Naive thymus-derived CD4-positive, alpha-beta T cell (primary cell): ENCODE results near the gene ZNF556. TPM values are rescaled to one million over a fixed set of nuclear protein-coding genes. Genes with fewer than 3 reads are reported as not detected.

Source experiments
- ATAC-seq: fragments of 150-1000 bp; cut with Tn5 transposase; 2 replicates; pipeline ENCODE4 v1.10.0; 2021; ENCODE audit warnings: mild to moderate bottlenecking, moderate library complexity
- CTCF ChIA-PET: fragments of 350-600 bp; sonication (Branson Sonifier 250); formaldehyde crosslinking; loops from one replicate; lab custom pipeline; 2021; ENCODE audit warnings: antibody characterized with exemption; lab: Charles Lee
- POLR2A ChIA-PET: fragments of 350-600 bp; sonication (Branson Sonifier 250); formaldehyde crosslinking; loops from one replicate; lab custom pipeline; 2021; ENCODE audit warnings: antibody characterized with exemption, inconsistent platforms; lab: Charles Lee
- DNase-seq, 9 donors: peaks; one replicate each; pipeline versions ENCODE4 v3.0.0 to v3.0.0-alpha.2; 2020 to 2022; ENCODE audit warnings: mixed read lengths in 1 of 9
- H3K27ac ChIP-seq: one replicate; pipeline ENCODE4 v1.7.0; 2013; ENCODE audit warnings: mild to moderate bottlenecking, low read depth, low read length, moderate library complexity
- H3K27me3 ChIP-seq, 2 donors: one replicate each; pipeline ENCODE4 v1.7.0; 2013; ENCODE audit warnings: low read length in 2 of 2, mild to moderate bottlenecking in 2 of 2, moderate library complexity in 2 of 2; ENCODE audit not compliant: control insufficient read depth in 2 of 2, insufficient read depth in 2 of 2
- H3K36me3 ChIP-seq, 3 experiments: 1 replicate in 2 of 3; 2 replicates in 1 of 3; pipeline ENCODE4 v1.7.0; 2013; ENCODE audit warnings: low read length in 3 of 3, mild to moderate bottlenecking in 3 of 3, moderate library complexity in 1 of 3; ENCODE audit not compliant: insufficient read depth in 3 of 3, control insufficient read depth in 2 of 3
- H3K4me1 ChIP-seq, 2 donors: one replicate each; pipeline ENCODE4 v1.7.0; 2013; ENCODE audit warnings: low read length in 2 of 2, mild to moderate bottlenecking in 2 of 2, moderate library complexity in 1 of 2; ENCODE audit not compliant: control insufficient read depth in 2 of 2, insufficient read depth in 2 of 2
- H3K4me3 ChIP-seq: 2 replicates; pipeline ENCODE4 v1.7.0; 2013; ENCODE audit warnings: mild to moderate bottlenecking, low read length
- H3K9me3 ChIP-seq, 3 experiments: 1 replicate in 2 of 3; 2 replicates in 1 of 3; pipeline ENCODE4 v1.7.0; 2013; ENCODE audit warnings: low read length in 3 of 3; ENCODE audit not compliant: control insufficient read depth in 2 of 3
- H3K27ac Mint-ChIP-seq, 9 donors: one replicate each; pipeline ENCODE4 v1.8.0; 2020 to 2022; ENCODE audit warnings: mixed read lengths in 9 of 9, mild to moderate bottlenecking in 8 of 9, moderate library complexity in 5 of 9, inconsistent platforms in 2 of 9
- H3K27me3 Mint-ChIP-seq, 5 donors: one replicate each; pipeline ENCODE4 v1.8.0; 2021 to 2022; ENCODE audit warnings: mixed read lengths in 5 of 5, mild to moderate bottlenecking in 1 of 5
- H3K36me3 Mint-ChIP-seq, 5 donors: one replicate each; pipeline ENCODE4 v1.8.0; 2020 to 2022; ENCODE audit warnings: mixed read lengths in 5 of 5, mild to moderate bottlenecking in 3 of 5, inconsistent platforms in 1 of 5
- H3K4me1 Mint-ChIP-seq, 7 donors: one replicate each; pipeline ENCODE4 v1.8.0; 2020 to 2022; ENCODE audit warnings: mixed read lengths in 7 of 7, mild to moderate bottlenecking in 3 of 7, inconsistent platforms in 1 of 7
- H3K4me3 Mint-ChIP-seq, 10 donors: one replicate each; pipeline ENCODE4 v1.8.0; 2020 to 2022; ENCODE audit warnings: mild to moderate bottlenecking in 10 of 10, mixed read lengths in 10 of 10, moderate library complexity in 6 of 10, inconsistent platforms in 2 of 10
- H3K9me3 Mint-ChIP-seq, 11 donors: one replicate each; pipeline ENCODE4 v1.8.0; 2020 to 2022; ENCODE audit warnings: mixed read lengths in 11 of 11, mild to moderate bottlenecking in 4 of 11, inconsistent platforms in 1 of 11, moderate library complexity in 1 of 11
- intact Hi-C, 2 donors: fragments of 100-400 bp; cut with micrococcal nuclease; formaldehyde crosslinking; loops; one replicate each; pipeline ENCODE4 v1.15.1; 2023
- polyA plus RNA-seq, 2 donors: library from polyadenylated mRNA; unstranded; fragments of 300-500 nt; fragmentation: Illumina TruSeq; gene quantifications; one replicate each; pipeline ENCODE4 v1.2.3, GENCODE V29; 2021
- total RNA-seq, 6 experiments: library from RNA in 5 of 6; stranded (reverse) in 5 of 6; gene quantifications; 1 replicate in 5 of 6; 2 replicates in 1 of 6; pipeline ENCODE4 v1.2.3 and lab custom pipeline; 2021 to 2026

ZNF556 gene
- total and polyA plus RNA-seq, 7 experiments from 2014 or later: not detected

DNA sequence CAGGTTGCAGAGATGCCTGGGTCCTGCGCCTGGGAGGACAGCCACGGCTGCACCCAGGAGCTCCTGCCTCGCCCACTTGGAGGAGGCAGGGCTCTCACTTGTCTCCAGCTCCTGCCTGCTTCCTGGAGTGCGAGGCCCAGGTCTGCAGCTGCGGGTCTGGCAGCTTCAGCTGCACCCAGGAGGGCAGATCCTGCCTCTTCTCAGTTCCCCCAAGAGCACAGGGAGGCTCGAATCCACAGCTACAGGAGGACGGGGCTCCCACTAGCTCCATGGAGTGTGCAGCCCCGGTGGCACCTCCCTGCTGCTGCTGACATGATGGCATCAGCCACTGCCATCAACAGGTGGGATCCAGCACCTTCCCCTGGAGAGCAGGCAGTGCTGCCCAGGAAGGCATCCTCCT lies 43.0 kb upstream of the ZNF556 start:
- peaks cover 6 to 38% (median 27%) of the 10 kb centered on the region in 5 donors for H3K36me3 Mint-ChIP-seq

DNA sequence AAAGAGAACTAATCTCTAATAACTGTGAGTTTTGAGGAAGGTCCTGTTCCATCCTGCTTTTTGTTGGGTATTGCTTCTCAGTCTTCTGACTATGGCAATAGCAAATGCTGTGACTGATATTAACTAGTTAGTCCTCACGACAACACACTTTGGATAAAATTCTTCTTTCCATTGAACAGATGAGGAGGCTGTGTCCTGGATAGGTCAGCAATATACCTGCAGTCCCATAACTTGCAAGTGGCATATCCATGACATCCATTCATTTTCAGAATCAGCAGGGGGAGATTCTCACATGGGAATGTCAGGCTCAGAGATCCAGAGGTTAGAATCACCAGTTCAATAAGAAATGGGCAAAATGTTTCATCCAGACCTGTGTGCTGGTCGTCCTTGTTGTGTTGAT lies 40.1 kb upstream of the ZNF556 start:
- intact Hi-C loops: no loop called here
- Mint-ChIP-seq H3K36me3 (peaks cover 6 to 44% (median 27%) of the 10 kb centered on the region in 5 donors), H3K4me1 (peaks cover 0 to 5% (median 0%) of the 10 kb centered on the region in 7 donors), H3K9me3 (peaks cover 0 to 36% (median 11%) of the 10 kb centered on the region in 11 donors), H3K27ac (no peak overlapping the region), H3K4me3 (no peak overlapping the region), H3K27me3 (no peaks in the 10 kb centered on the region)
- peaks cover 0 to 12% (median 0%) of the 10 kb centered on the region in 3 experiments for H3K9me3 ChIP-seq
- DNase-seq: no peak
- no peak overlapping the region for H3K4me3 ChIP-seq
- no peak for ATAC-seq
- H3K27me3 ChIP-seq: no peaks in the 10 kb centered on the region
- no peak overlapping the region for H3K27ac ChIP-seq
- H3K4me1 ChIP-seq: no peaks in the 10 kb centered on the region
- POLR2A ChIA-PET: interaction anchor here (0.6 kb wide), 1 partner anchor 9 kb away, joined by 3 read pairs; no protein-coding TSS in a partner anchor
- H3K36me3 ChIP-seq: peaks cover 0 to 28% (median 0%) of the 10 kb centered on the region in 3 experiments
- CTCF ChIA-PET: no interaction called here

More for the DNA sequence above, 43.0 kb upstream of the ZNF556 start:
- Histone ChIP-seq H3K36me3 (peaks cover 0 to 28% (median 0%) of the 10 kb centered on the region in 3 experiments), H3K4me1 (peaks cover 3 to 4% of the 10 kb centered on the region in 2 donors), H3K9me3 (no peaks in the 10 kb centered on the region), H3K27me3 (no peaks in the 10 kb centered on the region), H3K27ac (no peak overlapping the region), H3K4me3 (no peak overlapping the region)
- H3K4me3 Mint-ChIP-seq: no peak overlapping the region
- peaks cover 0 to 21% (median 6%) of the 10 kb centered on the region in 11 donors for H3K9me3 Mint-ChIP-seq
- no peak overlapping the region for H3K27ac Mint-ChIP-seq
- H3K4me1 Mint-ChIP-seq: peaks cover 2 to 19% (median 5%) of the 10 kb centered on the region in 7 donors
- ChIA-PET POLR2A (no interaction called here), CTCF (interaction anchor here (0.6 to 1.2 kb wide), 4 partner anchors 12 to 45 kb away, joined by 3 read pairs; no protein-coding TSS in a partner anchor)
- no peaks in the 10 kb centered on the region for H3K27me3 Mint-ChIP-seq
- ATAC-seq (no peak), DNase-seq (no peak)
- intact Hi-C loops: no loop called here

DNA sequence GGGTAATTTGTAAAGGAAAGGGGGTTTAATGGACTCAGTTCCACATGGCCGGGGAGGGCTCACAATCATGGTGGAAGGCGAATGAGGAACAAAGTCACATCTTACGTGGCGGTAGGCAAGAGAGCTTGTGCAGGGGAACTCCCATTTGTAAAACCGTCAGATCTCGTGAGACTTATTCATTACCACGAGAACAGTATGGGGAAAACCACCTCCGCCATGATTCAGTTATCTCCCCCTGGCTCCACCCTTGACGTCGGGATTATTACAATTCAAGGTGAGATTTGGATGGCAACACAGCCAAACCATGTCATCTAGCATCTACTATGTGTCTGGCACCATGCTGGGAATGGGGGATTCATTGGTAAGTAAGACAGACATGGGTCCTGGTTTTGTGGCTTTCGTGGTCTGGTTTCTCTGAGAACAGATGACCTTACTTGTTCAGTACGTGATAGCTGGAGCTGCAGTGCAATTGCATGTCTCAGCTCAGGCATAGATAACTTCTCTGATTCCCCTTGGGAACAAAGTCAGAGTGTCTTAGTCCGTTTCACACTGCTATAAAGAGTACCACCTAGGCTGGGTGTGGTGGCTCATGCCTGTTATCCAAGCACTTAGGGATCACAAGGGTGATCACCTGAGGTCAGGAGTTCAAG lies 39.2 kb upstream of the ZNF556 start:
- H3K27ac ChIP-seq: no peak overlapping the region
- Mint-ChIP-seq H3K36me3 (peaks cover 11 to 50% (median 36%) of the 10 kb centered on the region in 5 donors), H3K4me1 (peaks cover 0 to 5% (median 0%) of the 10 kb centered on the region in 7 donors), H3K27ac (no peak overlapping the region), H3K27me3 (no peaks in the 10 kb centered on the region), H3K9me3 (peaks cover 0 to 46% (median 20%) of the 10 kb centered on the region in 11 donors), H3K4me3 (no peak overlapping the region)
- ChIA-PET CTCF (interaction anchor here (1.6 kb wide), 1 partner anchor 15 kb away, joined by 3 read pairs; no protein-coding TSS in a partner anchor), POLR2A (no interaction called here)
- no peak for DNase-seq
- H3K36me3 ChIP-seq: peaks cover 0 to 33% (median 6%) of the 10 kb centered on the region in 3 experiments
- no peaks in the 10 kb centered on the region for H3K27me3 ChIP-seq
- H3K4me1 ChIP-seq: no peaks in the 10 kb centered on the region
- peaks cover 0 to 21% (median 0%) of the 10 kb centered on the region in 3 experiments for H3K9me3 ChIP-seq
- no peak overlapping the region for H3K4me3 ChIP-seq
- intact Hi-C loops: no loop called here
- no peak for ATAC-seq

DNA sequence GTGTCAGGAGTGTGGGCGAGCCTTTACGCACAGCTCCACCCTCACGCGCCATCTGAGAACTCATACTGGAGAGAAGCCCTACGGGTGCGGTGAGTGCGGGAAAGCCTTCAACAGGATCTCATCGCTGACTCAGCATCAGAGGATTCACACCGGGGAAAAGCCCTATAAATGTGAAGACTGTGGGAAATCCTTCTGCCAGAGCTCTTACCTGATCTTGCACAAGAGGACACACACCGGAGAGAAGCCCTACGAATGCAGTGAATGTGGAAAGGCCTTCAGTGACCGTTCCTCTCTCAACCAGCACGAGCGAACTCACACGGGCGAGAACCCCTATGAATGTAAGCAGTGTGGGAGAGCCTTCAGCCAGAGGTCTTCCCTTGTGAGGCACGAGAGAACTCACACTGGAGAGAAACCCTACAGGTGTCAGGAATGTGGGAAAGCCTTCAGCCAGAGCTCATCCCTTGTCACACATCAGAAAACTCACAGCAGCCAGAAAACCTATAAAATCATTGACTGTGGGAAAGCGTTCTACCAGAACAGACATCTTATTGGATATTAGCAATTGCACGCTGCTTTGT lies 32.8 kb upstream of the ZNF556 start:
- Mint-ChIP-seq H3K4me3 (no peak overlapping the region), H3K36me3 (peaks cover 20 to 53% (median 42%) of the 10 kb centered on the region in 5 donors), H3K4me1 (no peaks in the 10 kb centered on the region), H3K27ac (peak overlapping the region in 1 of 9 donors; percentile 26), H3K9me3 (peaks cover 3 to 87% (median 50%) of the 10 kb centered on the region in 11 donors), H3K27me3 (no peaks in the 10 kb centered on the region)
- H3K4me1 ChIP-seq: no peaks in the 10 kb centered on the region
- ChIA-PET POLR2A (interaction anchor here (0.8 to 1.1 kb wide), 2 partner anchors 9 to 11 kb away, joined by 3 read pairs; no protein-coding TSS in a partner anchor), CTCF (interaction anchor here (0.6 kb wide), 1 partner anchor 74 kb away, joined by 3 read pairs; no protein-coding TSS in a partner anchor)
- DNase-seq: no peak
- intact Hi-C loops: no loop called here
- H3K27me3 ChIP-seq: no peaks in the 10 kb centered on the region
- peaks cover 0 to 28% (median 13%) of the 10 kb centered on the region in 3 experiments for H3K36me3 ChIP-seq
- no peak overlapping the region for H3K27ac ChIP-seq
- H3K9me3 ChIP-seq: peaks cover 6 to 67% (median 17%) of the 10 kb centered on the region in 3 experiments
- no peak for ATAC-seq
- no peak overlapping the region for H3K4me3 ChIP-seq

DNA sequence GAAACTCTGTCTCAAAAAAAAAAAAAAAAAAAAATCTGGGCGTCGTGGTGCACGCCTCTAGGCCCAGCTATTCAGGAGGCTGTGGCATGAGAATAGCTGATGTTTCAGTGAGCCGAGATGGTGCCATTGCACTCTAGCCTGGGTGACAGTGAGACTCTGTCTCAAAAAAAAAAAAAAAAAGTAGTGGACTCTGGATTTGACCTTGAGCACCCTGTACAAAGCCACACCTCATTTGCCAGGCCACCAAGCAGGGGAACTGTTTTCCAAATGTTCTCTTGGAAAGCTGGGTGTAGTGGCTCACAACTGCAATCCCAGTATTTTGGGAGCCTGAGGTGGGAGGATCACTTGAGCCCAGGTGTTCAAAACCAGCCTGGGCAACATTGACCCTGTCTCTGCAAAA lies 29.7 kb upstream of the ZNF556 start:
- no peaks in the 10 kb centered on the region for H3K27me3 ChIP-seq
- intact Hi-C loops: no loop called here
- peaks cover 6 to 51% (median 17%) of the 10 kb centered on the region in 3 experiments for H3K9me3 ChIP-seq
- DNase-seq (no peak), ATAC-seq (no peak)
- peaks cover 1 to 8% of the 10 kb centered on the region in 2 donors for H3K4me1 ChIP-seq
- Mint-ChIP-seq H3K4me1 (peaks cover 4 to 11% (median 5%) of the 10 kb centered on the region in 7 donors), H3K27ac (no peak overlapping the region), H3K9me3 (peaks cover 3 to 66% (median 42%) of the 10 kb centered on the region in 11 donors), H3K27me3 (peaks cover 0 to 4% (median 0%) of the 10 kb centered on the region in 5 donors), H3K36me3 (peaks cover 20 to 42% (median 38%) of the 10 kb centered on the region in 5 donors), H3K4me3 (no peak overlapping the region)
- no peak overlapping the region for H3K27ac ChIP-seq
- POLR2A ChIA-PET: no interaction called here
- H3K4me3 ChIP-seq: no peak overlapping the region
- CTCF ChIA-PET: interaction anchor here (0.7 kb wide), 1 partner anchor 14 kb away, joined by 3 read pairs; no protein-coding TSS in a partner anchor
- H3K36me3 ChIP-seq: peaks cover 0 to 24% (median 10%) of the 10 kb centered on the region in 3 experiments
